NCI-H82 treated with DMSO at 0.1 percent for 48 hours (cell line): ENCODE results near the gene SEC14L2.
A peak's percentile ranks its signal among the peaks of the same experiment; 100 is the strongest.
"Not testable (repeated sequence)": the region's sequence is repeated elsewhere in the genome, so short reads cannot be mapped to it uniquely, and the experiment has no call there.

ENCODE experiments used
- DNase-seq: peaks from one replicate; lab custom pipeline; 2025; ENCODE audit not compliant: unreplicated experiment; lab: John Stamatoyannopoulos, UW

SEC14L2 gene

DNA sequence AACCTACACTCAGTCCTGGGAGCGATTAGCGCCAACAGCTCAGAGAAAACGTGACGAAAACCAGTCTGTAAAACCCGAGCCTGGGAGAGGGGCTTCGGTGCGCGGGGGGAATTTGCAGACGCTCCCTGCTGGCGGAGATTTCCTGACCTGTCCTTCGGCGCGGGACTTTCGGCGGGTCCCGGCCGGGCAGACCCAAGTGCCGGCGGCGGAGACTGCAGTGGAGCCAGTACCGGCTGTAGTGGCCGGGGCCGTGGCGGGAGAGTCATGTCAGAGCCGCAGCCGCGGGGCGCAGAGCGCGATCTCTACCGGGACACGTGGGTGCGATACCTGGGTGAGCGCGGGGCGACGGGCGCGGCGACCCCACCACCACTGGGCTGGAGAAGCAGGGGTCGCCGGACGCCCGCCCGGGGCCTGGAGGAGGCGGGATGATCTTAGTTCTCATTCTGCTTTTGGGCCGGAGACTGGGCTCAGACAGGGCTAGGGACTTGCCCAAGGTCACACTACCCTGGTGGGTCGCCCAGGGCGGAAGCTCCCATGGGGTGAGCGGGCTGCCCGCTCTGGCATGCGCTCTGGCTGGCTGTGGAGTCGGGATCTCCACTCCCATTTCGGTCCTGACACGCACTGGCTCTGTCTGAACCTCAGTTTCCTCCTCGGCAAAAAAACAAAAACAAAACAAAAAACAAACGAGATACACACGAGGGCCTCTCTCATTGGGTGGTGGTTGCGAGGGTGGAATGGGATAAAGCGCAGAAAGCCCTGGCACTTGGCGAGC is 29.0 kb downstream of the SEC14L2 start, which contains the start of gene MTFP1:
Gene MTFP1, plus strand, starts transcription at position 153 of the 772 bp plus-strand sequence. Its CDS starts 112 bp downstream, at position 265.
- peak; percentile 56 for DNase-seq

DNA sequence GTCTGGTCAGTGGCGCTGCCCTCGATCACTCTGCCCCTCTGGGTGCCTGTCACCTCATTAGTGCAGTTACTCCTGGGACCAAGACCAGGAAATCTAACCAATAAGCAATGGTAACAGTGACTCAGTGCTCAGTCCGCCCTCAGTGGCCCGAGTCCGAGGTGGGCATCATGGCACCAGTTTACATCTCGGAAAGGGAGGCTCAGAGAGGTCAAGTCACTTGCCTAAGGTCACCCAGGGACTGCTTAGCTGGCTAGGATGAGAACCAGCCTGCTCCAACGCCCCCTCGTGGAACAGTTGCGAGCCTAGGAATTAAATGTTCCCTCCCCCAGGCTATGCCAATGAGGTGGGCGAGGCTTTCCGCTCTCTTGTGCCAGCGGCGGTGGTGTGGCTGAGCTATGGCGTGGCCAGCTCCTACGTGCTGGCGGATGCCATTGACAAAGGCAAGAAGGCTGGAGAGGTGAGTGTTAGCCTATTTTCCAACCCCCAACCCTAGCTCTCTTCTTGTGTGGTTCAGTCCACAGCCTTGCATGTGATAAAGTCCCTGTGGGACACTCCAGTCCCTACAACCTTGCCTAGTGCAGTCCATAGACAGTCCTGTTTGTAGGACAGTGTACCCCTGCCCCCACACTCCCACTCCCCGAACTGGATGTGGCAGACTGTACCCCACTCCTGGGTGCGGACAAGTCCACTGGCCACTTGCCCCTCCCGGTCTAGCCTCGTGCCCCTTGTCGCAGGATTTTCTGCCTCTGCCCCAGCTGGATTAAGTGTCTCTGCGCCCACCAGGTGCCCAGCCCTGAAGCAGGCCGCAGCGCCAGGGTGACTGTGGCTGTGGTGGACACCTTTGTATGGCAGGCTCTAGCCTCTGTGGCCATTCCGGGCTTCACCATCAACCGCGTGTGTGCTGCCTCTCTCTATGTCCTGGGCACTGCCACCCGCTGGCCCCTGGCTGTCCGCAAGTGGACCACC is 29.9 kb downstream of the SEC14L2 start:
- peak; percentile 32 for DNase-seq

DNA sequence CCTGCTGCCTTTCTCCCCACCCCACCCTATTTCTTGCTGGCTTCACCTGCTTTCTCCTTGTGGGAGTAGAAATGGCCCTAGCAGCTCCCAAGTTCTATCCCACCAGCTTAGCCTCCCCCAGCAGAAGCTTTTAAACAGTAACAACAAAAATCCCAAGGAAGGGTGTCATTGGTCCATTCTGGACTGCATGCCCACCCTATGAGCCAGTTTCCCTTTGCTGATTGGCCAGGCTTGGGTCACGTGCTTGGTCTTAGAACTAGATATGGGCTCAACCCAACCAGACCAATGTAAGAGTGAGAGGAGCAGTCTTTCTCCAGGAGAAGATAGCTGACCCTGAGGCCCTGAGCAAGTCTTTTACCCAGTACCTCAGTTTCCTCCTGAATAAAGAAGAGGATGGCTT is 31.1 kb downstream of the SEC14L2 start:
- DNase-seq = no peak

DNA sequence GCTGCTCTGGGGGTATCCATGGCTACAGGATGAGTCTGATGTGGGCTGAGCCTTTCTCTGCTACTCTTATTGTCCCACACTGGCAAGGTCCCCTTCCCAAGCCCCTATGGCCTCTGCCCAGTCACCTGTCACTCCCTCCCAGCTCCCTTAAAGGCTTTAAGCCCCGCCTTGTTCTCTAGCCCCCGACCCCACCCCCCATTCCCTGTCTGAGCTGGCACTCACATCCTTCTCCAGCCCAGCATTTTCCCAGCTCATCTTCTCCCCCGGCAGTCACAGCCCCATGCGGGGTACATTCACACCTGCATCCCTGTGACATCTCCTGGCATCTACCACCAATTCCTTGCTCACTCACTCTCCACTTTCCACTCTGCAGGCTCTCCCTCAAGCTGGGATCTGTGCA is 33.1 kb downstream of the SEC14L2 start:
- no peak for DNase-seq

DNA sequence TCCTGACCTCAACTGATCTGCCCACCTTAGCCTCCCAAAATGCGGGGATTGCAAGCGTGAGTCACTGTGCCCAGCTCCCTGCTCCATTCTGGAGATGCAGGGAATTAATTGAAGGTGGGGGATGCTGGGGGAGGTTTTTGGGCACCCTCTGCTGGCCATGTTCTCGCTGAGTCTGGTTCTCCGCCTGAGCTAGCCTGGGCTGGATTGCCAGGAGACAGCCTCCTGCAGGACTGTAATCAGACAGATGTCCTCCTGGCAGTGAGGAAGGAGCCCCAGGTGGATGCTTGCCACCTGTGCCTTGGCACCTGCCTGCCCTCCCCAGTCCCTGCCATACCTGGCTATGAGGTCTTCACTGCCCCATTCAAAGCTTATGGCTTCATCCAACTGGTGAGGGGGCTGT is 34.1 kb downstream of the SEC14L2 start:
- DNase-seq = no peak

DNA sequence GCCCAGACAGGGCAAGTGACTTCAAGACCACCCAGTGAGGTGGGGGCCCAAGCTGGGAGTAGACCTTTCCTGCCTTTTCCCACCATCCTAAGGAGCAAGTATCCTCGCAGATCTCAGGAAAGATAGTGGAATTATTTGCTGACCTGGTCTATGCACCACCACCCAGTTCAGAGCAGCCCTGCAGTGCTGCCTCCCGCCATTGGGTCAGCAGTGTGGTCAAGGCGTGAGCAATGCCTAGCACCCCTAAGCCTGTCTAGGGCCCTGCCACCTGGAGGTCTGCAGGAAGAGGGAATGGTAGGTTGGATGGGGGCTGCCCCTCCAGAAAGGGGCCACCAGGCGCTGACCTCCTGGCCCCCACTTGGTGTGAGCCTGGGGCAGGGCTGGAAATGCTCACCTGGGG is 35.3 kb downstream of the SEC14L2 start:
- no peak for DNase-seq

DNA sequence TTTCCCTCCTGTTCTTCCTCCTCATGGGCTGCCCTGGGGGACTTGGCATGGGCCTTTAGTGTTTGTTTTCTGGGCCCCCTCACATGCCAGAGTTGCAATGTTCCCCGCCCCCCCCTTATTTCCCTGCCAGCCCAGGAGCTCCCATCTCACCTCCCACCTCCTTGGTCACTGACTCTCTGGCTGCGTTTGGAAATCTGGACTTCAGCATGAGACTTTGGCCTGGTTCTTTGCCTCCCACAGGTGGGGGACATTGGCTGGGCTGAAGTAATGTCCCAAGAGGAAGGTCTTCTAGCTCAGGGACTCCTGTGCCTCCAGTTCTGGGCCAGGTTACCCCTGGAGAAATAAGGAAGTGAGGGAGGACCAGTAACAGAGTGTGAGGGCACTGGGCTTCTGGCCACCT is 35.7 kb downstream of the SEC14L2 start:
- DNase-seq = no peak

DNA sequence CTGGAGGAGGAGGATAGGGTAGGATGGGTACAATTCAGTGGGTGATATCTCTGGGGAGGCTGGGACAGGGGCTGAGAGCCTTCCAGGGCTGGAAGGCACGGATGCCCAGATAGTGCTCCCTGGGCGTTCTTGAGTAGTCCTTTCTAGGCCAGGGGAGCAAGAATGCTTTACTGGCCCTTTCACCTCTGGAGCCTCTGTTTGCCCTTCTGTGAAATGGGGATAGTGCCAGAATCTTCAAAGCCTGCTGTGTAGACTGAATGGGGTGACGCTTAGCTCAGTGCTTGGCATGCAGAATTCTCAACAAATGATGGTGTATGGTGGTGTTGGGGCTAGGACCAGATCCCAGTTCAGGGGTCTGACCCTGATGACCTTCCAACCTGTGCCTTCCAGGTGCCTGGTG is 36.4 kb downstream of the SEC14L2 start:
- DNase-seq = no peak

DNA sequence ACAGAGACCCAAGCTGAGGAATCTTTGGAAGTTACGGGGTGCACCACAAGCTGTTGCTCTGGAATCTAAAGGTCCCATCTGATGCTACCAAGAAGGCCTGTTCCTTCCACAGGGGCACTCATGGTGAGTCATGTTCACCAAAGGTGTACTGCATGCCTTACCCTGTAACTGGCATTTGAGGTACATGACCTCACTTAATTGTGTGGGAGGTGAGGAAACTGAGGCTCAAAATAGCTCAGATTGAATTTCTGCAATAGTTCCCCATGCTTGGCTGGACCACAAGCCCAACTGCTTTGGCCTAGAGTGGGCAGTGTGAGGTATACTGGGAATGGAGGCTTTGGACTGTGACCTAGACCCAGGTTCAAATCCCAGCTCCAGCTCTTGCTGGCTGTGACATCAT is 37.0 kb downstream of the SEC14L2 start:
- DNase-seq = no peak

DNA sequence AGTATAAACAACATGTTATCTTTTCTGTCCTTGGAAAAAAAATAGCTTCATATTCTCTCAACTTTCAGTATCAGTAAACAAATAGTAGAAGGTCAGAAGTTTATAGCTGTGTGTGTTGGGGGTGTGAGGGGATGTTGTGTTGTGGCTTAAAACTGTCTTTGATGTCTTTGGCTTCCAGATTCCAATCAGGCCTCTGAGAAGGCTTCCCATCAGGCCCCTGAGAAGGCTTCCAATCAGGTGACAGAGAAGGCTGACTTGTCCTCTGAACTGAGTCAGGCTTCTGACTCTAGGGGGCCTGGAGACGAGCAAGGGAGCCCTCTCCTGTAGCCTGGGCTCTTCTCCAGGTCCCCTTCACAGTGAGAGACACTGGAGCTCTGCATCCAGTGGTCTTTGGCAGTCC is 38.0 kb downstream of the SEC14L2 start:
- DNase-seq = no peak

DNA sequence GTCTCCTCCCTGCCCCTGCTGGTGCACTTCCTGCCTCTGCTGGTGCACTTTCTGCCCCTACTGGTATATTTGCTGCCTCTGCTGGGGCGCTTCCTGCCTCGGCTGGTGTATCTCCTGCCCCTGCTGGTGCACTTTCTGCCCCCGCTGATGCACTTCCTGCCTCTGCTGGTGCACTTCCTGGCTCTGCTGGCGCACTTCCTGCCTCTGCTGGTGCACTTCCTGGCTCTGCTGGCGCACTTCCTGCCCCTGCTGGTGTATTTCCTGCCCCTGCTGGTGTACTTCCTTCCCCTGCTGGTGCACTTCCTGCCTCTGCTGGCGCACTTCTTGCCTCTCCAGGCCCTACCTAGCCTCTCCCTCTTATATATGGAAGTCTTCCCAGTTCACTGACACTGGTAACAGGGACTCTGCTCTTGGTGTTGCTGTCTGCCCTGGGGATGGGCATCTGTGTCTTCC is 38.9 kb downstream of the SEC14L2 start:
- no peak for DNase-seq

DNA sequence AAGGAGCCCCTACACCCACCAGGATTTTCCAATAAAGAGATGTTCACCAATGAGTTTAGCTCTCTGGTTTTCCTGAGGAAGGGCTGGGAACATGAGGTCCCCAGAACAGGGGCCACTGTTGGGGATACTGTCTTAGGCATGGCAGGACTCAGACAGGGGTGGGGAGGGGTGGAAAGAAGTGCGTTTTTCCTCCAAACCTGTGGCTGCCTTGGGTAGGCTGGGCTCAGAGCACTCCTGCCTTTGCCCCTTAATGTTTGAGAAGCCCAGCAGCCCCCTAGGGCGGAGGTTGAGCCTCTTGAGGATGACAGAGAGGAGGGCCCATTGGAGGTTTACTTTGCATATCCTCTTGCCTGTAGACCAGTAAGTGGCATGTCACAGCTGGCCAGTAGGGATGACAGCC is 39.4 kb downstream of the SEC14L2 start:
- no peak for DNase-seq

DNA sequence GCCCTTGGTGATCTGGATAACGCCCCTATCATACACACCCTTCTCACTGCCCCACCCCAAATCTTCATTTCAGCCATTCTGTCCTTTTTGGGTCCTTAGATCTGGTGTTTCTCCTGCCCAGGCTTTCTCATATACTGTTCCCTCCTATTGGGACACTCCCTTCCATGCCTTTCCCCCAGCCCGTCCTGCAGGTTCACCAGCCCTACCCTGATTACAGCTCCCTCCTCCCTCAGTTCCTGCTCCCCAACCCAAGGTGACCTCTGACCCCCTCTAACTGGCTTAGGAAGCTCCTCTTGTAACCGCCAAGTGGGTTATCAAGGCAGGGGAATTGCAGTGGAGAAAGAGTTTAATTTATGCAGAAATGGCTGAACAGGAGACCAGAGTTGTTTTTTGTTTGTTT is 41.7 kb downstream of the SEC14L2 start:
- DNase-seq = no peak

DNA sequence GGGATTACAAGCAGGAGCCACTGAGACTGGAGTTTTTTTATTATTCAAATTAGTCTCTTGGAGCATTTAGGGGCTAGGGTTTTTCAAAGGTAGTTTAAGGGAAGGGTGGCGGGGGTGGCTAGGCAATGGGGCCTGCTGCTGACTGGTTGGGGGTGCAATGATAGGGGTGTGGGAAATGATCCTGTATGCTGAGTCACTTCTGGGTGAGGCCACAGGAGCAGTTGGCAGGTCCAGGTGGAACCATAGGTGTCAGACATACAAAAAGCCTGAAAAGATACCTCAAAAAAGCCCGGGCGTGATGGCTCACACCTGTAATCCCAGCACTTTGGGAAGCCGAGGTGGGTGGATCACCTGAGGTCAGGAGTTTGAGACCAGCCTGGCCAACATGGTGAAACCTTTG is 42.4 kb downstream of the SEC14L2 start:
- no peak for DNase-seq

DNA sequence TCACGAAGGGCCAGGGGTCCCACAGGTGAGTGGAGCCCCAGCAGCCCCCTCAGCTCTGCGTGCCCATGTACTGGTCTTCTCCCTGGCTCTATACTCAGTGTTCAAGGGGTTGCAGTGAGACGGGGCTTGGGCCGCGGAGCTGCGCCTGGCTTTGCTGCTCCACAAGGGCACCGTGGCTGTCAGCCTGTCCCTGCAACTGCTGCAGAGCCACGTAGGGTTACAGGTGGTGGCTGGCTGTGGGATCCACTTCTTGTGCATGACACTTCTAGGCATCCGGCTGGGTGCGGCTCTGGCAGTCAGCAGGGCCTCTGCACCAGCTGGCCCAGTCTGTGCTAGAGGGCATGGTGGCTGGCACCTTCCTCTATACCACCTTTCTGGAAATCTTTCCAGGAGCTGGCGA is 43.0 kb downstream of the SEC14L2 start:
- no peak for DNase-seq

DNA sequence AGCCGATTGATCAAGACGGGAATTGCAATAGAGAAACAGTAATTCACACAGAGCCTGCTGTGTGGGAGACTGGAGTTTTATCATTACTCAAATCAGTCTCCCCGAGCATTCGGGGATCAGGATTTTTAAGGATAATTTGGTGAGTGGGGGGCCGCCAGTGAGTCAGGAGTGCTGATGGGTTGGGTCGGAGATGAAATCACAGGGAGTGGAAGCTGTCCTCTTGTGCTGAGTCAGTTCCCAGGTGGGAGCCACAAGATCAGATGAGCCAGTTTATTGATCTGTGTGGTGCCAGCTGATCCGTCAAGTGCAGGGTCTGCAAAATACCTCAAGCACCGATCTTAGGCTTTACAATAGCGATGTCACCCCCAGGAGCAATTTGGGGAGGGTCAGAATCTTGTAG is 44.3 kb downstream of the SEC14L2 start:
- DNase-seq = no peak

DNA sequence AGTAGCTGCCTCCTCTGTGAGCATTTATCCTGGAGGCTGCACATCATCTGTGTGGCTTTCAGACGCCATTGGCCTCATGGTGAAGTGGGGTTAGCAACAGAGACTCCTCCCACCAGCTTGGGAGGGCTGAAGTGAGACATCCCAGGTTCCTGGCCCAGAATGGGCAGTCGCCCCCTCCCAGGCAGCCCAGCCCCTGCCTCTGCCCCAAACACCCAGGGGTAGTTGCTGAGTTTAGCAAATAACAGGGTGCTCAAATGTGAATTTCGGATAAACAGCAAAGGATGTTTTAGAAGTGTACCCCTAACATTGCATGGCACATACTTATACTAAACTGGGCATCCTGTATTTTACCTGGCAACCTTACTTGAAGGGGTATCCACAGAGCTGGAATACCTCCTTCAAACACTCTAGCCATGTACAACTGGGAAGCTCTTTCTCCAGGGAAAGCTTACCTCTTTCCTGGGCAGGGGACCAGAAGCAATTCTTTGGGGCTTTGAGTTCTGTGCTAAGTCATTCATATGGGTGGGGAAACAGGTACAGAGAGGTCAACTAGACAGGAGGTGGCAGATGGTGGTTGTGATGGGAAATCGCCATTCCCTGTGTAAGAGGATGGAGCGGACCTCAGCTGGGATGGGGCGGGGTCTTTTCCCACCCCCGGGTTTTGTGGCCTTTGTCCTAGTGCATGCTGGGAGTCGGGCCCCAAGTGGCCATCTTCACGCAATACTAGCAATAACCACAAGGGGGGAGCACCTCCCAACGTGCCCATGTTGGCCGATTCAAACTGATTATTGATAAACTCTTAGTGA is 48.0 kb downstream of the SEC14L2 start:
- peak; percentile 55 for DNase-seq

DNA sequence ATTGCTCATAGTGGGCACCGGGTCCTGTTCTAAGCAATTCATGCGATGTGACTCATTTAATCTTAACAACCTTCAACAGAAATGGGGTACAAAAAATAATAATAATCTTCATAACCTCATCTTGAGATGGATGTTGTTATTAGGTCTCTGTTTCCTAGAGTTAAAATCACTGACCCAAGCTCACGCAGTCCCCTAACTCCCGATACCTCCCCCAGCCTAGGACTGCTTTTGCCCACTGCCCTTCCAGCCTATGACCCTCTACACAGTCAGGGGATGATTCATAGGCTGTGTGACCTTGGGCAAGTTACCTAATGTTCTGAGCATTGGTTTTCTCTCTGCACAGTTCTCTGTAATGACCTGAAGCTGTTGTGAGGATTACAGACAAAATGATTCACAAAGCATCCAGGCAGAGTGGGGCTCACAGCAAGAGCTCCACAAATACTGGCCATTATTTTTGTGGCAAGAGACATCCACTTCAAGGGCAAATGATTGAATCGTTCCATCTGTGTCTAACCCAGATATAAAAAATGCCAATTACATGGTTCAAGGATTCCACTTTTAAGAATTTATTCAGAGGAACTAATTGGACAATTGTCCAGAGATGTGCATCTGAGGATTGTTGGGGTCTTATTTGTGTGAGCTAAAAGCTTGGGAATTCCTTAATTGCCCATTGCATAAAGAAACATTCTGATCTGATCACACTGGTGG is 48.8 kb downstream of the SEC14L2 start:
- DNase-seq = no peak

DNA sequence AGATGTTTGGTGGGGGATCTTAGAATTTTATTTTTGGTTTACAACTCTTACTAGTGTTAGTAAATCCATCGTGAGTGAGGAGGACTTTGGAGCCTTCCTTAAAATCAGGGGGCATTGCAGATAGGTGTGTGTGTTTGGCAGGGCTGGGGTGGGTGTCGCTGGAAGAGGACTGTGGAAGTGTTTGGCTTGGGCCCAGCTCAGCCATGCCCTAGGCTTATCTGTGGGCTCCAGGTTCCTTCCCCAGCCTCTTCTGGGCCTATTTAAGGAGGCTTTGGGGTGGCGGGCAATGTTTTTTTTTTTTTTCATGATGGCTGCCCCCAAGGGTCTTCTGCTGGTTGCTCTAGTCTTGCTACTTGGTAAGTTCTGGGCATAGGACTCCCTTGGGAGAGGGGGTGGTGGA is 50.8 kb downstream of the SEC14L2 start:
- DNase-seq = no peak

DNA sequence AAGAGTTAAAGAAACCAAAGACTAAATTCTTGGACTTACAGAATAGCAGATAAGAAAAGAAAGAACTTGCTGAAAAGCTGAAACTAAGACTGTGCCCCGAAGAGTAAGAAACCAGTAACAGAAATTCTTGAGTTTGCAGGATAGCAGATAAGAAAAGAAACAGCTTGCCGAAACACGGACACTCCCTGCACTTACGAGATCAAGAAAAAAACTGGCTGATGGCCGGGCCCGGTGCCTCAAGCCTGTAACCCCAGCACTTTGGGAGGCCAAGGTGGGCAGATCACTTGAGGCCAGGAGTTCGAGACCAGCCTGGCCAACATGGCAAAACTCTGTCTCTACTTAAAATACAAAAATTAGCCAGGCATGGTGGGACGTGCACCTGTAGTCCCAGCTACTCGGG is 54.7 kb downstream of the SEC14L2 start:
- not testable (repeated sequence) for DNase-seq

DNA sequence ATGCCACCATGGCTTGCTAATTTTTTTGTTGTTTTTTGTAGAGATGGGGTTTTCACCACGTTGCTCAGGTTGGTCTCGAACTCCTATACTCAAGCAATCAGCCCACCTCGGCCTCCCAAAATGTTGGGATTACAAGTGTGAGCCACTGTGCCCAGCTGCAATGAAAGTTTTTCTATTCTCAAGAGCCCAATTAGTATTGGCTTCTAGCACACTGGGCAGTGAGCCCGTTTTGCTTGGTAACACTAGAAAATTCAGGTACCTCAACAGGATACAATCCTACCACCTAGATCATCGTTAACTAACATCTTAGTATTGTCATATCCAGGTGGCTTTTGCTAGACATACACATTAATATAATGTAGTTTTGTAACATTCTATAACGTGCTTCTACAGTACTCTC is 56.0 kb downstream of the SEC14L2 start:
- no peak for DNase-seq
